VCaP (cell line): Measurements from ENCODE around the gene EIF3L.
A peak's percentile ranks its signal among the peaks of the same experiment; 100 is the strongest.

Source experiments
- H3K27ac ChIP-seq: fragments of 450-650 bp; 2 replicates; pipeline ENCODE4 v1.5.1; 2017
- CTCF ChIP-seq: fragments of 450-650 bp; conservative IDR thresholded peaks from 2 replicates; pipeline ENCODE4 v1.5.1; 2017; ENCODE audit warnings: mild to moderate bottlenecking, moderate library complexity

The EIF3L gene

GRCh38 chr22:37811867-37812266 lies 37.4 kb upstream of the EIF3L start:
- TF ChIP-seq CTCF: no peak
- no peak overlapping the region for H3K27ac ChIP-seq

DNA sequence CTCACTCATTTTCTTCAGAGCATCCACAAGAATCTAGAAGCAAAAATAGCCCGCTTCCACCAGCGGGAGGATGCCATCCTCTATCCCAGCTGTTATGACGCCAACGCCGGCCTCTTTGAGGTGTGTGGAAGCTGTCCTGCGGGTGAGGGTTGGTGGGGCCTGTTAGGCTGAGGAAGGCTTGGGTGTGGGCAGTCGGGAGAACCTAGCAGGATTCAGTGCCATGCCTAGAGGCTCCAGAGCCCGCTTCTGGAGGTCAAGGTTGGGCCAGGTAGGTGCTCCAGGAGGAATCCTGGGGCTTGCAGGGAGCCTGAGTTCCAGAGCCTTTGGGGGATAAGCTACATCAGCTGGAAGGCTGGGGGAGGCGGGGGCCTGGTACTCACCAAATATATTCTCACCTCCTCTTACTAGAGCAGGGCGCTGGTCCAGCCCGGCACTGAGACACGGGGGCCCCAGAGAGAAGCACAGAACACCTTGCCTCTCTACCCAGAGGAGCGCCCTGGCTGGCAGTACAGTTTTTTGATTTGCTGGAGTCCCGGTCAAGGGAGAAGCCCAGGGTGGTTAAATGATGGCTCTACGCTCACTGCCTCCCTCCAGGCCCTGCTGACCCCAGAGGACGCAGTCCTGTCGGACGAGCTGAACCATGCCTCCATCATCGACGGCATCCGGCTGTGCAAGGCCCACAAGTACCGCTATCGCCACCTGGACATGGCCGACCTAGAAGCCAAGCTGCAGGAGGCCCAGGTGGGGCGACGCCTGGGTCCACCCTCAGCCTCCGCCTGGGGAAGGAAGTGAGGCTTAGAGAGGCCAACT lies 36.1 kb upstream of the EIF3L start:
- no peak for TF ChIP-seq CTCF
- no peak overlapping the region for H3K27ac ChIP-seq

- no peak for TF ChIP-seq CTCF
- no peak overlapping the region for H3K27ac ChIP-seq
Measured at GRCh38 chr22:37815593-37815992, 33.6 kb upstream of the EIF3L start.

DNA sequence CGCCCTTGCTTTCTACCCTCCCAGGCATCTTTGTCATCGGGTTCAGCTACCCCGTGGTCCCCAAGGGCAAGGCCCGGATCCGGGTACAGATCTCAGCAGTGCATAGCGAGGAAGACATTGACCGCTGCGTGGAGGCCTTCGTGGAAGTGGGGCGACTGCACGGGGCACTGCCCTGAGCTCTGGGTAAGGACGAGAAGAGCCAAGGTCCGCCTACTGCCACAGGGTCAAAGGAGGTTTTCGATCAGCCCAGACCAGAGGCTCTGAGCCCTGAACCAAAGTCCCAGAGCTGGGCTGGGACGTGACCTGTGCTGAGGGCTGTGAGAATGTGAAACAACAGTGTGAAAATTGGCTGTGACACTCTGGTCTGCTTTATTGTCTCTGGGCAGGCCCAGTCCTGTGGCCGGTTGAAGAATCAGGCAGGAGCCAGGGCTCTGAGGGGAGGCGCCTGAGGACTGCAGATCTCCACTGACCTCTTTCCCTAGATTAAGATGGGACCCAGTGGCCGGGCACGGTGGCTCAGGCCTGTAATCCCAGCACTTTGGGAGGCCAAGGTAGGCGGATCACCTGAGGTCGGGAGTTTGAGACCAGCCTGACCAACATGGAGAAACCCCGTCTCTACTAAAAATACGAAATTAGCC lies 32.6 kb upstream of the EIF3L start:
- no peak overlapping the region for H3K27ac ChIP-seq
- TF ChIP-seq CTCF: no peak

GRCh38 chr22:37817705-37818408 lies 31.4 kb upstream of the EIF3L start:
- TF ChIP-seq CTCF: peak; percentile 95
- H3K27ac ChIP-seq: peak overlapping the region; percentile 27; the same call in 1 of the 2 replicates

DNA sequence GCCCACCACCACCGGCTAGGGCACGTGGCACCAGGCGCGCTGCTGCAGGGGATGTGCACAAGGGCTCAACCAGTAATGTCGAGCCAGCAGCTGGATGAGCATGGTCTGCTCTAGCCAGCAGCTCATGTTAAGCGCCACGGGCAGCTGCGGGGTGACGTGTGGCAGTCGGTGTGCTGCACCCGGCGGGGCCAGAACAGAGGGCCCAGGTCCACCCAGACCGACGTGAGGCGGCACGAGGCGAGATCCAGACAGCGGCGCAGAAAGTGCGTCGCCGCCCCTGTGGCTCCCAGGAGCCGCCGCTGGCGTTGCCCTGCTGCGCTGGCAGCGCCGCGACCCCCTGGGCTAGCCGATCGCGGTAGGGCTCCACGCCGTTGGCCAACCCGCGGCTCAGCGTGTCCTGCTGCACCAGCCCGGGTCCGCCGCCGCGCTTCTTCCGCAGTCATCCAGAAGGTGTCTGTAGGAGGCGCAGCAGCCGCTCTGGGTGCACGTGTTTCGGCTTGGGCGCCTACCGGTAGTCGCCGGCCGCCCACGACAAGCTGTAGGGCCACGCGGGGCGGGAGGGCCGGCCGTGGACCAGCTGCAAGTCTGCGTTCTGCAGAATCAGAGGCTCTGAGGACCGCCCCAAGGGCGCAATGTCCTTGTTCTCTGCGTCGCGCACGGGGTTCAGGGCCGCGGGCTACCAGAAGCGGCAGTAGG lies 30.7 kb upstream of the EIF3L start:
- H3K27ac ChIP-seq: no peak overlapping the region

More for the DNA sequence above, 30.7 kb upstream of the EIF3L start:
- TF ChIP-seq CTCF: no peak
